ENCODE measurements around the gene LEPR.

DNA sequence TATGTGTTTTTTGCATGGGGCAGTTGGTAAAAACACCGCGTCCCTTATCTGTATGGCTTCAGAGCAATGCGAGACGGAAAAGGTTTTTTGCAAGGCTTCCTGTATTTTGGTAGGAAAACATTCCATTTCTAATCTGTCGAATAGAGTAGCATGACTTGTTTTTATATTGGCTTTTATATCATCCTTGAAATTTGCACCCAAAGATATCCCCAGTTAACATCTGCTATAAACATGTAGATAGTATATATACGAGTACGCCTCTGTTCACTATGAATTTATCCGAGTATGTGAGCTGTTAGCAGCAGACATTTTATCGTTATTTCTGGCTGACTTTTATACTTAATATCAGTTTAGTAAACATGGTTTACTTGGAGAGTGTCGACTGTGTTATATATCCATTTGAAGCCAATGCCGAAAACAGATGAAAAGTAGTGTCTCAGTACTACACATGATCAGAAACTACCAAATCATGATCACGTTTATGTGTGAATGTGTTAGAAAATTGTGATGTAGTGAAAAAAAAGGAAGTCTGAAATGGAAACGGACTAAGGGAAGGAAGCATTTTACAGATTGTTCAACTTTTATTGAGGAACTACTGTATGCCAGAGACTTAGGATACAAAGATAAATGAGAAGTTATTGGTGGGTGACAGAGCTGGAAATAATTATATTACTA, 1.0 kb downstream of the LEPR start:
- TF ChIP-seq, protein P1, sequence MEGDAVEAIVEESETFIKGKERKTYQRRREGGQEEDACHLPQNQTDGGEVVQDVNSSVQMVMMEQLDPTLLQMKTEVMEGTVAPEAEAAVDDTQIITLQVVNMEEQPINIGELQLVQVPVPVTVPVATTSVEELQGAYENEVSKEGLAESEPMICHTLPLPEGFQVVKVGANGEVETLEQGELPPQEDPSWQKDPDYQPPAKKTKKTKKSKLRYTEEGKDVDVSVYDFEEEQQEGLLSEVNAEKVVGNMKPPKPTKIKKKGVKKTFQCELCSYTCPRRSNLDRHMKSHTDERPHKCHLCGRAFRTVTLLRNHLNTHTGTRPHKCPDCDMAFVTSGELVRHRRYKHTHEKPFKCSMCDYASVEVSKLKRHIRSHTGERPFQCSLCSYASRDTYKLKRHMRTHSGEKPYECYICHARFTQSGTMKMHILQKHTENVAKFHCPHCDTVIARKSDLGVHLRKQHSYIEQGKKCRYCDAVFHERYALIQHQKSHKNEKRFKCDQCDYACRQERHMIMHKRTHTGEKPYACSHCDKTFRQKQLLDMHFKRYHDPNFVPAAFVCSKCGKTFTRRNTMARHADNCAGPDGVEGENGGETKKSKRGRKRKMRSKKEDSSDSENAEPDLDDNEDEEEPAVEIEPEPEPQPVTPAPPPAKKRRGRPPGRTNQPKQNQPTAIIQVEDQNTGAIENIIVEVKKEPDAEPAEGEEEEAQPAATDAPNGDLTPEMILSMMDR (IDR thresholded peaks at IDR 0.05; ENCODE audit: low read depth, low read length, missing input control), result no peak
- TF ChIP-seq RAD21 (IDR thresholded peaks at IDR 0.05), result no peak
- TF ChIP-seq, protein P2, sequence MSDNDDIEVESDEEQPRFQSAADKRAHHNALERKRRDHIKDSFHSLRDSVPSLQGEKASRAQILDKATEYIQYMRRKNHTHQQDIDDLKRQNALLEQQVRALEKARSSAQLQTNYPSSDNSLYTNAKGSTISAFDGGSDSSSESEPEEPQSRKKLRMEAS (IDR thresholded peaks at IDR 0.05), result no peak
- TF ChIP-seq HNF4G (IDR thresholded peaks at IDR 0.05), result no peak
- TF ChIP-seq, protein P3, sequence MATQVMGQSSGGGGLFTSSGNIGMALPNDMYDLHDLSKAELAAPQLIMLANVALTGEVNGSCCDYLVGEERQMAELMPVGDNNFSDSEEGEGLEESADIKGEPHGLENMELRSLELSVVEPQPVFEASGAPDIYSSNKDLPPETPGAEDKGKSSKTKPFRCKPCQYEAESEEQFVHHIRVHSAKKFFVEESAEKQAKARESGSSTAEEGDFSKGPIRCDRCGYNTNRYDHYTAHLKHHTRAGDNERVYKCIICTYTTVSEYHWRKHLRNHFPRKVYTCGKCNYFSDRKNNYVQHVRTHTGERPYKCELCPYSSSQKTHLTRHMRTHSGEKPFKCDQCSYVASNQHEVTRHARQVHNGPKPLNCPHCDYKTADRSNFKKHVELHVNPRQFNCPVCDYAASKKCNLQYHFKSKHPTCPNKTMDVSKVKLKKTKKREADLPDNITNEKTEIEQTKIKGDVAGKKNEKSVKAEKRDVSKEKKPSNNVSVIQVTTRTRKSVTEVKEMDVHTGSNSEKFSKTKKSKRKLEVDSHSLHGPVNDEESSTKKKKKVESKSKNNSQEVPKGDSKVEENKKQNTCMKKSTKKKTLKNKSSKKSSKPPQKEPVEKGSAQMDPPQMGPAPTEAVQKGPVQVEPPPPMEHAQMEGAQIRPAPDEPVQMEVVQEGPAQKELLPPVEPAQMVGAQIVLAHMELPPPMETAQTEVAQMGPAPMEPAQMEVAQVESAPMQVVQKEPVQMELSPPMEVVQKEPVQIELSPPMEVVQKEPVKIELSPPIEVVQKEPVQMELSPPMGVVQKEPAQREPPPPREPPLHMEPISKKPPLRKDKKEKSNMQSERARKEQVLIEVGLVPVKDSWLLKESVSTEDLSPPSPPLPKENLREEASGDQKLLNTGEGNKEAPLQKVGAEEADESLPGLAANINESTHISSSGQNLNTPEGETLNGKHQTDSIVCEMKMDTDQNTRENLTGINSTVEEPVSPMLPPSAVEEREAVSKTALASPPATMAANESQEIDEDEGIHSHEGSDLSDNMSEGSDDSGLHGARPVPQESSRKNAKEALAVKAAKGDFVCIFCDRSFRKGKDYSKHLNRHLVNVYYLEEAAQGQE (IDR thresholded peaks at IDR 0.05), result no peak
- TF ChIP-seq YY1 (IDR thresholded peaks at IDR 0.05), result no peak
- TF ChIP-seq, protein P4, sequence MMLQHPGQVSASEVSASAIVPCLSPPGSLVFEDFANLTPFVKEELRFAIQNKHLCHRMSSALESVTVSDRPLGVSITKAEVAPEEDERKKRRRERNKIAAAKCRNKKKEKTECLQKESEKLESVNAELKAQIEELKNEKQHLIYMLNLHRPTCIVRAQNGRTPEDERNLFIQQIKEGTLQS (IDR thresholded peaks at IDR 0.05), result no peak
- no peak for TF ChIP-seq TAF1 (conservative IDR thresholded peaks at IDR 0.05)
- TF ChIP-seq, protein P5, sequence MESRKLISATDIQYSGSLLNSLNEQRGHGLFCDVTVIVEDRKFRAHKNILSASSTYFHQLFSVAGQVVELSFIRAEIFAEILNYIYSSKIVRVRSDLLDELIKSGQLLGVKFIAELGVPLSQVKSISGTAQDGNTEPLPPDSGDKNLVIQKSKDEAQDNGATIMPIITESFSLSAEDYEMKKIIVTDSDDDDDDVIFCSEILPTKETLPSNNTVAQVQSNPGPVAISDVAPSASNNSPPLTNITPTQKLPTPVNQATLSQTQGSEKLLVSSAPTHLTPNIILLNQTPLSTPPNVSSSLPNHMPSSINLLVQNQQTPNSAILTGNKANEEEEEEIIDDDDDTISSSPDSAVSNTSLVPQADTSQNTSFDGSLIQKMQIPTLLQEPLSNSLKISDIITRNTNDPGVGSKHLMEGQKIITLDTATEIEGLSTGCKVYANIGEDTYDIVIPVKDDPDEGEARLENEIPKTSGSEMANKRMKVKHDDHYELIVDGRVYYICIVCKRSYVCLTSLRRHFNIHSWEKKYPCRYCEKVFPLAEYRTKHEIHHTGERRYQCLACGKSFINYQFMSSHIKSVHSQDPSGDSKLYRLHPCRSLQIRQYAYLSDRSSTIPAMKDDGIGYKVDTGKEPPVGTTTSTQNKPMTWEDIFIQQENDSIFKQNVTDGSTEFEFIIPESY (IDR thresholded peaks at IDR 0.05), result no peak
- no peak for TF ChIP-seq GABPA (IDR thresholded peaks at IDR 0.05 in 1 of 2, conservative IDR thresholded peaks at IDR 0.05 in 1 of 2)
- peak; percentile 4 for TF ChIP-seq NR2F2 (IDR thresholded peaks at IDR 0.05)
- TF ChIP-seq SP1 (IDR thresholded peaks at IDR 0.05), result no peak
- TF ChIP-seq JUND (IDR thresholded peaks at IDR 0.05), result no peak
- no peak for TF ChIP-seq FOXA2 (IDR thresholded peaks at IDR 0.05)

All from liver (tissue), 3 donors.